ENCODE results near the gene PROCA1.
"Not testable (repeated sequence)": the region's sequence is repeated elsewhere in the genome, so short reads cannot be mapped to it uniquely, and the experiment has no call there.

The PROCA1 gene

GRCh38 chr17:28743243-28744103, 31.8 kb upstream of the PROCA1 start, which contains the start of gene TRAF4:
TRAF4 (plus strand) TSS chr17:28744011; CDS start chr17:28744113, 102 bp downstream.
- no peaks in the 10 kb centered on the region for H3K9me3 ChIP-seq (ENCODE audit: control insufficient read depth in 5 of 5, low read length in 5 of 5)
- H3K9ac ChIP-seq (ENCODE audit: low read length in 5 of 5), result peak within 1 kb of the TSS; percentile 16 to 82 (median 73)
- H3K4me1 ChIP-seq (ENCODE audit: control insufficient read depth in 5 of 5, insufficient read depth in 5 of 5, low read length in 5 of 5), result peaks cover 0 to 54% (median 43%) of the 10 kb centered on the region in 5 donors
- H3K27me3 ChIP-seq (ENCODE audit: control insufficient read depth in 5 of 5, insufficient read depth in 4 of 5, low read length in 5 of 5), result no peaks in the 10 kb centered on the region
- peak within 1 kb of the TSS; percentile 65 to 71 (median 70) for H3K4me3 ChIP-seq (ENCODE audit: low read depth in 1 of 5, low read length in 5 of 5)
- H3K27ac ChIP-seq (ENCODE audit: low read depth, low read length), result peak within 1 kb of the TSS; percentile 60
- peaks cover 0 to 13% (median 9%) of the 10 kb centered on the region in 5 donors for H3K36me3 ChIP-seq (ENCODE audit: control insufficient read depth in 5 of 5, insufficient read depth in 5 of 5, low read length in 5 of 5)

- H3K27me3 ChIP-seq (ENCODE audit: control insufficient read depth in 5 of 5, insufficient read depth in 4 of 5, low read length in 5 of 5), result no peaks in the 10 kb centered on the region
- no peak overlapping the region for H3K4me3 ChIP-seq (ENCODE audit: low read depth in 1 of 5, low read length in 5 of 5)
- H3K27ac ChIP-seq (ENCODE audit: low read depth, low read length), result no peak overlapping the region
- peaks cover 0 to 3% (median 0%) of the 10 kb centered on the region in 5 donors for H3K36me3 ChIP-seq (ENCODE audit: control insufficient read depth in 5 of 5, insufficient read depth in 5 of 5, low read length in 5 of 5)
- no peaks in the 10 kb centered on the region for H3K9me3 ChIP-seq (ENCODE audit: control insufficient read depth in 5 of 5, low read length in 5 of 5)
- no peak overlapping the region for H3K9ac ChIP-seq (ENCODE audit: low read length in 5 of 5)
- H3K4me1 ChIP-seq (ENCODE audit: control insufficient read depth in 5 of 5, insufficient read depth in 5 of 5, low read length in 5 of 5), result peaks cover 0 to 50% (median 34%) of the 10 kb centered on the region in 5 donors
Measured at GRCh38 chr17:28741358-28742349, 30.0 kb upstream of the PROCA1 start.

- H3K27me3 ChIP-seq (ENCODE audit: control insufficient read depth in 5 of 5, insufficient read depth in 4 of 5, low read length in 5 of 5), result no peaks in the 10 kb centered on the region
- H3K4me1 ChIP-seq (ENCODE audit: control insufficient read depth in 5 of 5, insufficient read depth in 5 of 5, low read length in 5 of 5), result peaks cover 0 to 40% (median 28%) of the 10 kb centered on the region in 5 donors
- no peaks in the 10 kb centered on the region for H3K9me3 ChIP-seq (ENCODE audit: control insufficient read depth in 5 of 5, low read length in 5 of 5)
- H3K27ac ChIP-seq (ENCODE audit: low read depth, low read length), result no peak overlapping the region
- peaks cover 0 to 3% (median 0%) of the 10 kb centered on the region in 5 donors for H3K36me3 ChIP-seq (ENCODE audit: control insufficient read depth in 5 of 5, insufficient read depth in 5 of 5, low read length in 5 of 5)
- no peak overlapping the region for H3K4me3 ChIP-seq (ENCODE audit: low read depth in 1 of 5, low read length in 5 of 5)
- H3K9ac ChIP-seq (ENCODE audit: low read length in 5 of 5), result no peak overlapping the region
Measured at GRCh38 chr17:28740406-28741357, 29.0 kb upstream of the PROCA1 start.

GRCh38 chr17:28738680-28739384, 27.1 kb upstream of the PROCA1 start:
- Histone ChIP-seq H3K9ac (ENCODE audit: low read length in 5 of 5) (no peak overlapping the region), H3K9me3 (ENCODE audit: control insufficient read depth in 5 of 5, low read length in 5 of 5) (no peaks in the 10 kb centered on the region), H3K4me3 (ENCODE audit: low read depth in 1 of 5, low read length in 5 of 5) (no peak overlapping the region), H3K27ac (ENCODE audit: low read depth, low read length) (no peak overlapping the region), H3K36me3 (ENCODE audit: control insufficient read depth in 5 of 5, insufficient read depth in 5 of 5, low read length in 5 of 5) (peaks cover 0 to 3% (median 0%) of the 10 kb centered on the region in 5 donors), H3K27me3 (ENCODE audit: control insufficient read depth in 5 of 5, insufficient read depth in 4 of 5, low read length in 5 of 5) (no peaks in the 10 kb centered on the region), H3K4me1 (ENCODE audit: control insufficient read depth in 5 of 5, insufficient read depth in 5 of 5, low read length in 5 of 5) (peaks cover 0 to 25% (median 14%) of the 10 kb centered on the region in 5 donors)

GRCh38 chr17:28737770-28738679, 26.3 kb upstream of the PROCA1 start:
- Histone ChIP-seq H3K4me3 (ENCODE audit: low read depth in 1 of 5, low read length in 5 of 5) (no peak overlapping the region), H3K27ac (ENCODE audit: low read depth, low read length) (no peak overlapping the region), H3K9me3 (ENCODE audit: control insufficient read depth in 5 of 5, low read length in 5 of 5) (no peaks in the 10 kb centered on the region), H3K36me3 (ENCODE audit: control insufficient read depth in 5 of 5, insufficient read depth in 5 of 5, low read length in 5 of 5) (peaks cover 0 to 3% (median 0%) of the 10 kb centered on the region in 5 donors), H3K9ac (ENCODE audit: low read length in 5 of 5) (no peak overlapping the region), H3K4me1 (ENCODE audit: control insufficient read depth in 5 of 5, insufficient read depth in 5 of 5, low read length in 5 of 5) (peaks cover 0 to 20% (median 8%) of the 10 kb centered on the region in 5 donors), H3K27me3 (ENCODE audit: control insufficient read depth in 5 of 5, insufficient read depth in 4 of 5, low read length in 5 of 5) (no peaks in the 10 kb centered on the region)

- Histone ChIP-seq H3K36me3 (ENCODE audit: control insufficient read depth in 5 of 5, insufficient read depth in 5 of 5, low read length in 5 of 5) (peaks cover 0 to 3% (median 0%) of the 10 kb centered on the region in 5 donors), H3K9me3 (ENCODE audit: control insufficient read depth in 5 of 5, low read length in 5 of 5) (no peaks in the 10 kb centered on the region), H3K27ac (ENCODE audit: low read depth, low read length) (no peak overlapping the region), H3K9ac (ENCODE audit: low read length in 5 of 5) (no peak overlapping the region), H3K27me3 (ENCODE audit: control insufficient read depth in 5 of 5, insufficient read depth in 4 of 5, low read length in 5 of 5) (no peaks in the 10 kb centered on the region), H3K4me3 (ENCODE audit: low read depth in 1 of 5, low read length in 5 of 5) (no peak overlapping the region), H3K4me1 (ENCODE audit: control insufficient read depth in 5 of 5, insufficient read depth in 5 of 5, low read length in 5 of 5) (peaks cover 0 to 17% (median 5%) of the 10 kb centered on the region in 5 donors)
Measured at GRCh38 chr17:28737316-28737715, 25.6 kb upstream of the PROCA1 start.

GRCh38 chr17:28735913-28736769, 24.5 kb upstream of the PROCA1 start:
- H3K27ac ChIP-seq (ENCODE audit: low read depth, low read length); H3K9me3 ChIP-seq (ENCODE audit: control insufficient read depth in 5 of 5, low read length in 5 of 5); H3K9ac ChIP-seq (ENCODE audit: low read length in 5 of 5); H3K27me3 ChIP-seq (ENCODE audit: control insufficient read depth in 5 of 5, insufficient read depth in 4 of 5, low read length in 5 of 5); H3K36me3 ChIP-seq (ENCODE audit: control insufficient read depth in 5 of 5, insufficient read depth in 5 of 5, low read length in 5 of 5); H3K4me3 ChIP-seq (ENCODE audit: low read depth in 1 of 5, low read length in 5 of 5); H3K4me1 ChIP-seq (ENCODE audit: control insufficient read depth in 5 of 5, insufficient read depth in 5 of 5, low read length in 5 of 5): not testable (repeated sequence)

Data from subcutaneous abdominal adipose tissue (tissue), 5 donors.